Heart left ventricle (tissue), 16 donors: Measurements from ENCODE around the gene ESRRG. TPM values are rescaled to one million over a fixed set of nuclear protein-coding genes. Genes with fewer than 3 reads are reported as not detected.
A peak's percentile ranks its signal among the peaks of the same experiment; 100 is the strongest.
"Not testable (repeated sequence)": the region's sequence is repeated elsewhere in the genome, so short reads cannot be mapped to it uniquely, and the experiment has no call there.

Experiments
- ATAC-seq, 4 donors: fragments of 200-7000 bp; cut with Tn5 transposase; one replicate each; pipeline ENCODE4 v1.9.1; 2020 to 2022; ENCODE audit warnings: moderate library complexity in 4 of 4, mild to moderate bottlenecking in 3 of 4, moderate number of reproducible peaks in 1 of 4
- DNase-seq, 5 donors: peaks; one replicate each; pipeline ENCODE4 v3.0.0-alpha.2; 2020
- H3K27ac ChIP-seq, 12 donors: fragments of 200-600 bp; sonication (generic) in 4 of 12; one replicate each; pipeline versions ENCODE4 v1.5.0 to v1.8.0; 2016 to 2022; ENCODE audit warnings: mild to moderate bottlenecking in 2 of 12
- H3K27me3 ChIP-seq, 9 donors: fragments of 200-600 bp; sonication (generic) in 2 of 9; one replicate each; pipeline versions ENCODE4 v1.5.1 to v1.8.0; 2016 to 2022; ENCODE audit warnings: mild to moderate bottlenecking in 3 of 9
- H3K36me3 ChIP-seq, 9 donors: fragments of 200-600 bp; sonication (generic) in 2 of 9; one replicate each; pipeline versions ENCODE4 v1.5.0 to v1.8.0; 2018 to 2022; ENCODE audit warnings: mild to moderate bottlenecking in 2 of 9
- H3K4me1 ChIP-seq, 12 donors: fragments of 200-600 bp; sonication (generic) in 4 of 12; one replicate each; pipeline versions ENCODE4 v1.5.0 to v1.8.0; 2016 to 2022; ENCODE audit warnings: mild to moderate bottlenecking in 3 of 12
- H3K4me3 ChIP-seq, 12 donors: fragments of 200-600 bp; sonication (generic) in 4 of 12; one replicate each; pipeline versions ENCODE4 v1.5.0 to v1.8.0; 2017 to 2022; ENCODE audit warnings: mild to moderate bottlenecking in 9 of 12, moderate library complexity in 4 of 12
- H3K9me3 ChIP-seq, 12 donors: fragments of 200-600 bp; sonication (generic) in 4 of 12; one replicate each; pipeline versions ENCODE4 v1.5.0 to v1.8.0; 2016 to 2022; ENCODE audit warnings: mild to moderate bottlenecking in 1 of 12
- CTCF ChIP-seq, 12 donors: fragments of 200-600 bp; sonication (generic) in 4 of 12; IDR thresholded peaks; one replicate each; pipeline versions ENCODE4 v1.5.0 to v1.8.0; 2018 to 2022; ENCODE audit warnings: antibody characterized with exemption in 12 of 12, mild to moderate bottlenecking in 5 of 12
- POLR2A ChIP-seq, 2 donors: fragments of 450-650 bp; IDR thresholded peaks; one replicate each; pipeline ENCODE4 v1.6.1; 2017; ENCODE audit warnings: antibody characterized with exemption in 2 of 2, mild to moderate bottlenecking in 2 of 2, moderate library complexity in 2 of 2
- WGBS, 4 donors: extraction: QIAGEN DNeasy Blood & Tissue Kit in 2 of 4; methylation state at CpG; one replicate each; pipeline versions ENCODE4 v1.1.5 to v1.1.7; 2013 to 2018; 5-methylcytosine and 5-hydroxymethylcytosine counted together
- intact Hi-C, 10 donors: fragments of 100-400 bp; cut with DNase I; formaldehyde crosslinking; loops; one replicate each; pipeline versions ENCODE4 v1.11.1 to v1.14.2; 2022
- polyA plus RNA-seq, 2 donors: library from polyadenylated mRNA; stranded (reverse); fragments of 200-250 nt; gene quantifications; one replicate each; pipeline ENCODE4 v1.2.3, GENCODE V29; 2013
- total RNA-seq, 9 donors: library from RNA; depleted of rRNA in 2 of 9; stranded (reverse); fragments of >200 nt in 2 of 9; fragmentation: NEBNext Ultra II Directional in 3 of 9; extraction: Animal tissue kit (Norgen Biotek cat#: 25700) in 3 of 9; gene quantifications; one replicate each; pipeline versions ENCODE4 v1.1.0 to v1.2.4, GENCODE V29; 2016 to 2023
- donor health status: ischemic (EF 13 %, LVEDD 7.1; RV severe dilation, severe dysfunction).
- donor health status: healthy with polysubstance abuse.
- donor health status: DM: no; HTN: yes; CAD: no.
- donor health status: DM: no; HTN: no; CAD: no.
- donor health status: ischemic (EF 25% LVEDD 6.9; RV normal size, moderate dysfunction).
- donor health status: ischemic (EF 25% LVEDD 5.7; RV mildly dilated, moderate dysfunction).
- donor health status: healthy.
- donor health status: DM: yes; HTN: yes; CAD: no.
- donor health status: ischemic (EF 35%, LVEDD 5.7; RV mildly dilated, moderate dysfunction).
- donor health status: nonischemic (EF 11% LVEDD 7.7; RV severe dilation, severe dysfunction).
- donor health status: DM: yes; HTN: yes; CAD: no.
- donor health status: PGD.
- donor health status: ischemic (EF 29% LVEDD 5.4; RV normal size, mild dysfunction).
- donor health status: nonischemic (EF 23%, LVEDD 6.1; RV moderate dilation, normal function).

ESRRG gene
- total and polyA plus RNA-seq, 11 donors = 5.4 to 45.2 (median 31.3) TPM

- no peak for DNase-seq
- H3K27ac ChIP-seq = peak overlapping the region in 3 of 12 donors; percentile 7 to 39 (median 13)
- no peaks in the 10 kb centered on the region for H3K27me3 ChIP-seq
- H3K4me3 ChIP-seq = peak overlapping the region in 1 of 12 donors; percentile 9
- no peaks in the 10 kb centered on the region for H3K36me3 ChIP-seq
- H3K4me1 ChIP-seq = peaks cover 0 to 28% (median 0%) of the 10 kb centered on the region in 12 donors
- H3K9me3 ChIP-seq = no peaks in the 10 kb centered on the region
- TF ChIP-seq CTCF (IDR thresholded peaks at IDR 0.05) (no peak), POLR2A (IDR thresholded peaks at IDR 0.05) (no peak)
- ATAC-seq = peak; percentile 32 to 53 (median 51)
- WGBS, 4 donors = 56 to 71% (median 63%) methylated on average over 15 of the region's 15 CpGs
- intact Hi-C loops = no loop called here
Observed at GRCh38 chr1:216710598-216711333, 12.5 kb downstream of the ESRRG start.

- 19 to 20% (median 19%) methylated on average over 5 of the region's 5 CpGs for WGBS, 4 donors
- DNase-seq = no peak
- peaks cover 0 to 30% (median 0%) of the 10 kb centered on the region in 12 donors for H3K4me1 ChIP-seq
- TF ChIP-seq CTCF (IDR thresholded peaks at IDR 0.05) = no peak
- no peak for TF ChIP-seq POLR2A (IDR thresholded peaks at IDR 0.05)
- peak overlapping the region in 5 of 12 donors; percentile 7 to 39 (median 29) for H3K27ac ChIP-seq
- no peaks in the 10 kb centered on the region for H3K27me3 ChIP-seq
- H3K9me3 ChIP-seq = no peaks in the 10 kb centered on the region
- intact Hi-C loops = no loop called here
- no peak overlapping the region for H3K4me3 ChIP-seq
- peak; percentile 46 to 77 (median 68) for ATAC-seq
- no peaks in the 10 kb centered on the region for H3K36me3 ChIP-seq
Observed at GRCh38 chr1:216710055-216710454, 13.2 kb downstream of the ESRRG start.

DNA sequence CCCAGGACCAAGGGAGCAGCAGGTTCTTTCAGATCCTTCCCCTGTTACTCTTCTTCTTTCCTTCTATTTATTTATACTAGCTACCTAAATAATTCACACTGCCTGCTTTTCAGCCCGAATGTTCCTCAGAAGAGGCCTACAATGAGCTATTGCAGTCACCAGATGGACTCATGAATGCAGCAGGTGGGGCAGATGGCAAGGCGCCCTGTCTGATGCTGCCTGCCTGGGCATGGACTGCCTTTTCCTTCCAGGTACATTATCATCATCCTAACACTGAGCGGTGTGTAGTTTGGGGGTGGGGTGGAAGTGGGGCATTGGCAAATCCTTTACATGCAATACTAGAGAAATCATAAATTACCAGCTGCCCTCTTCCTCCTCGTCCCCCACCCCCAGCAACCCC lies 17.6 kb downstream of the ESRRG start:
- DNase-seq = peak in 2 of 5 donors; percentile 10 to 26
- 59 to 69% (median 64%) methylated on average over 4 of the region's 4 CpGs for WGBS, 4 donors
- Histone ChIP-seq H3K27ac (no peak overlapping the region), H3K27me3 (no peaks in the 10 kb centered on the region), H3K4me3 (no peak overlapping the region), H3K9me3 (no peaks in the 10 kb centered on the region), H3K36me3 (no peaks in the 10 kb centered on the region), H3K4me1 (peaks cover 0 to 20% (median under 1%) of the 10 kb centered on the region in 12 donors)
- no peak for TF ChIP-seq CTCF (IDR thresholded peaks at IDR 0.05)
- TF ChIP-seq POLR2A (IDR thresholded peaks at IDR 0.05) = no peak
- intact Hi-C loops = no loop called here
- no peak for ATAC-seq

GRCh38 chr1:216704065-216704464 lies 19.2 kb downstream of the ESRRG start:
- intact Hi-C loops, H3K27me3 ChIP-seq, H3K36me3 ChIP-seq, H3K9me3 ChIP-seq, ATAC-seq, DNase-seq, H3K27ac ChIP-seq, H3K4me3 ChIP-seq: not testable (repeated sequence)
- peaks cover 0 to 12% (median 0%) of the 10 kb centered on the region in 12 donors for H3K4me1 ChIP-seq
- WGBS, 4 donors = 85 to 90% (median 88%) methylated on average over 9 of the region's 9 CpGs
